ENCODE results near the gene DLAT.
"Not testable (repeated sequence)": the region's sequence is repeated elsewhere in the genome, so short reads cannot be mapped to it uniquely, and the experiment has no call there.

Gene DLAT

GRCh38 chr11:112050721-112051120 lies 25.5 kb downstream of the DLAT start:
- DNase-seq (ENCODE audit: low spot score), result no peak

DNA sequence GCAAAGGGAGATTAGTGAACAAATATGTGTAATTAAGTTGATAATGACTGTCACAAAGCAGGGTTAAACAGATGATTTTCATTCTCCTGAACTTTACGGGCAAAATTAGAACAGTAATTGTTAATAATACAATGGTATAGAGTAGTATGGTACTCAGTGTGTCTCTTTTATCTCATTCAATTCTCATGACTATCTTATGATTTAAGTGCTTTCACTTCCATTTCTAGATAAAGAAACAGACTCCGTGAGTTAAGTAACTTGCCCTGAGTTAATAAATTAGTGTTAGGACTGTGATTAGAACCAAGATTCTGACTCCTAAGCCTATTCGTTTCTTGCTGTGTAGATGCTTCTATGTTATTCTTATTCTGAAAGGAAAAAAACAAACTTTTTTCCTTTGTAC lies 26.6 kb downstream of the DLAT start:
- DNase-seq (ENCODE audit: low spot score), result no peak

DNA sequence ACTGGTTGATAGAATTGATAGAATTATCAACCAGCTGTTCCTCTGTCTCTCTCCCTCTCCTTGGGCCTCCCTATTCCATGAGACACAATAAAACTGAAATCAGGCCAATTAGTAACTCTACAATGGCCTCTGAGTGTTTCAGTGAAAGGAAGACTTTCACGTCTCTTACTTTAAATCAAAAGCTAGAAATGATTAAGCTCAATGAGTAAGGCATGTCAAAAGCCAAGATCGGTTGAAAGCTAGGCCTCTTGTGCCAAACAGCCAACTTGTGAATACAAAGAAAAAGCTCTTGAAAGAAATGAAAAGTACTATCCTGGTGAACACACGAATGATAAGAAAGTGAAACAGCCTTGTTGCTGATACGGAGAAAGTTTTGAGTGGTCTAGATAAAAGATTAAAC lies 32.0 kb downstream of the DLAT start:
- no peak for DNase-seq (ENCODE audit: low spot score)

DNA sequence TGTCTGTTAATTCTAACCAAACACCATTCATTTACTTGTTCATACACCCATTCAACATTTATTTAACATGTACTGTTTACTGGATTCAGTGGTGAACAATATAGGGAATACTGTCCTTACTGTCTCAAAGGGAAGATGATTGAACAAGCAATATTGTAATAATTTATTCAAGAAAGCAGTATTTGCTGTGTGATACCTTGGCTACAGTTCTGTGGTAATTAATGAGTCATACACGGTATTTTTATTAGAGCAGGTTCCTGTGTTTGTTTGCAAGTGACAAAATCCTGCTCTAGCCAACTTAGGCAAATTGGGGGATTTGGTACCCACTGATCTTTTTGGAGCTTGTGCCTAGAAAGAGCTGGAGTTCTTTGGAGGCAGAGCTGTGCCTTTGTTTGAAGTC lies 32.9 kb downstream of the DLAT start:
- no peak for DNase-seq (ENCODE audit: low spot score)

GRCh38 chr11:112062923-112063322 lies 37.7 kb downstream of the DLAT start:
- DNase-seq (ENCODE audit: low spot score), result no peak

DNA sequence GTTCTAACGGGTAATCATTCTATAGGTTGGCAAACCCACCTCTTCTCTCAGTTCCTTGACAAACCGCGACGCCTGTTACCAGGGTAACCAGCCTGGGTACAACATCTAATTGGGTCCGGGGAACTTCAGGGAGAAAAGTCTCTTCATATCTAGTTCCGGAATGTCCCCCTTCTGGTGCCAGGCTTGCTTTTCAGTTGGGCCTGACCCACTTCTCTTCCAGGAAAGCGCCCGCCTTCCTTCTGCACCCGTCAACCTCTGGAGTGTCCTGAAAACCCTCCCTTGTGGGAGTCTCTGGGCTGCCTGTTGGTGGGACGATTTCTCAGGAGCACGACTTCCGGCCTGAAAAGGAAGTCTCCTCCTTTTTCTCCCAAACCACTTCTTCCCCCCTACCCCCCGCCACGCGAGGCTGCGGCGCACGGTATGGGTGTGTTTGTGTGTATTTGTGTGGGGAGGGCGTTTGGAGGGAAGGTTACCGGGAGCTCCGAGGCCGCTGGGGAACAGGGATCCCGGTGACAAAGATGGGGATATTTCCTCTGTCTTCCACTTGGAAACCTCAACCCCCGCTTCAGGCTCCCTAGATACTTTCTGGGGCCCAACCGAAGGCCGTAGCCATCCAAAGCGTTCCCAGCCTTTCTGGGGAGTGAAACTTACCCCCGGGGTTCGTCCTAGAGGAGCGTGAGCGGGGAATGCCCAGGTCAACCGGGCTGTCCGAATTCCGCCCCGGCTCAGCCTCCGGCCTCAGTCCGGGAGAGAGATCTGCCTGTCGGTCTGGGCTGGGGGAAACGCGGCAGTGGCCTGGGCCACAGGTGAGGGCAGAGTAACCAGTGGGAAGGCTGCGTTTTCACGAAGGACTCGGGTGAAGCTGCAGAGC lies 49.0 kb downstream of the DLAT start, which contains the start of the genes NKAPD1 and PIH1D2:
Gene NKAPD1, plus strand, starts transcription at position 359 of the 871 bp plus-strand sequence. CDS start 1,276 bp downstream, outside the sequence.
Gene PIH1D2, minus strand, starts transcription at position 77 of the 871 bp plus-strand sequence. CDS start 843 bp downstream, outside the sequence.
- peak; percentile 89 for DNase-seq (ENCODE audit: low spot score)

- peak; percentile 37 for DNase-seq (ENCODE audit: low spot score)
Observed at GRCh38 chr11:112082729-112083128, 57.5 kb downstream of the DLAT start.

- peak; percentile 48 for DNase-seq (ENCODE audit: low spot score)
Observed at GRCh38 chr11:112085822-112086421, 60.7 kb downstream of the DLAT start.

GRCh38 chr11:112086422-112087191 lies 61.4 kb downstream of the DLAT start, which contains the start of the genes SDHD and TIMM8B:
Gene SDHD (plus strand): TSS chr11:112086873. CDS start chr11:112086908, 35 bp downstream.
Gene TIMM8B (minus strand): TSS chr11:112086756. CDS start chr11:112086723, 33 bp downstream.
- DNase-seq (ENCODE audit: low spot score), result peak; percentile 97

GRCh38 chr11:112087212-112087611 lies 62.0 kb downstream of the DLAT start:
- peak; percentile 19 for DNase-seq (ENCODE audit: low spot score)

DNA sequence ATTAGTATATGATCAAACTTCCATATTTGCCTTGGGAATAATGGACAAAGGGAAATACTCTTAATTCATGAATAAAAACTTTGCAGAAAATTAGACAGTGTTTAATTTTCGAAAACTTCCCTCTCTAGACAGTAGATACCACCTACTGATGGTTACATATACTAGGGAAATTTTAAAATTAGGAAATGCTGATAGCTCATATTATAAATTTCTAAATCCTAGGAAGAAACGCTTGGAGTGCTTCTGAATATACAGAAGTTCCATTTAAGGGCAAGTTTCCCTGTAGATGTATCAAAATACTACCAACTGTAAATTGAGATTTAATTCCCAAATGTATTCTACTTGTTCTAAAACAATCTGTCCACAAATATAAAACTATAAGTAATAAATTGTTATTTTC lies 70.1 kb downstream of the DLAT start:
- not testable (repeated sequence) for DNase-seq (ENCODE audit: low spot score)

- no peak for DNase-seq (ENCODE audit: low spot score)
Observed at GRCh38 chr11:112096194-112096593, 71.0 kb downstream of the DLAT start.

- no peak for DNase-seq (ENCODE audit: low spot score)
Observed at GRCh38 chr11:112097734-112098528, 72.7 kb downstream of the DLAT start.

DNA sequence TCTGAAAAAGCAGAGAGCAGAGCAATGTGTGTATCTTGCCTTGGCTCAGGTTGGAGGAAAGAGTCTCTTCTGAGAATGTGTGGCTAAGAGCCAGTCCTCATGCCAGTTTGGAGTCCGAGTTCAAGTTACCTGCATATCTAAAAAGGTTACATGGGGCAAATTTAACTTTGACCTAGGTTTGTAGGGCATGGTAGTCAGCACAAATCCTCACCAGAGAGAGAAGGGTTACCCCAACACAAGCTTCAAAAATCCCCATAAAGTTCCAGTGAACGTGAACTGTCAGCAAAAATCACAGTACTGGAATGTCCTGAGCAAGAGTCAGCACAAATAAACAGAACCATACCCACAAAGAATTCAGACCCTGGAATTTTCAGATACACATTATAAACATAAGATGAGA lies 75.3 kb downstream of the DLAT start:
- DNase-seq (ENCODE audit: low spot score), result no peak

DNA sequence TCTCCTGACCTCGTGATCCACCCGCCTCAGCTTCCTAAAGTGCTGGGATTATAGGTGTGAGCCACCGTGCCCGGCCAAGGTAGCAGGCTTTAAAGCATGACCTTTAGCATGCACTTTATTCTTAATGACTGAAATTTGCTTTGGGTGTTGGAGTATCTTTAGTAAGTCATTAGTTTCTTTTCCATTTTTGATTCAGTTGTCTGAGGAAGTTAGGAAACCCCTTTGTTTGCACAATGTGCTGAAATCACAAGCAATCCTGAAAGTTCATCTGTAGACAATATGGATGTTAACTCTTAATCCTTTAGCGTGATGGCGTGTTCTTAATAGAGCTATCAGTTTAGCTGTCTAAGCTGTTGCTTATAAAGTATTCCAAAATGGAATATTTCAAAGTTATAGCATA lies 78.2 kb downstream of the DLAT start:
- DNase-seq (ENCODE audit: low spot score), result no peak

GRCh38 chr11:112106070-112106469 lies 80.9 kb downstream of the DLAT start:
- no peak for DNase-seq (ENCODE audit: low spot score)

Data from GM03348 (cell line).